Chondrocyte (in vitro differentiated cells): ENCODE measurements around the gene CDK17. TPM values are rescaled to one million over a fixed set of nuclear protein-coding genes. Genes with fewer than 3 reads are reported as not detected.

Experiments used
- DNase-seq: peaks from one replicate; pipeline ENCODE4 v3.0.0; 2021; ENCODE audit warnings: mixed read lengths, low spot score
- H3K27ac Mint-ChIP-seq: one replicate; pipeline ENCODE4 v1.8.0; 2021; ENCODE audit warnings: mild to moderate bottlenecking, moderate library complexity, mixed read lengths; ENCODE audit not compliant: unreplicated experiment
- H3K27me3 Mint-ChIP-seq: 2 replicates; pipeline ENCODE4 v1.8.0; 2021; ENCODE audit warnings: low read depth, mixed read lengths
- H3K36me3 Mint-ChIP-seq: 2 replicates; pipeline ENCODE4 v1.8.0; 2021; ENCODE audit warnings: low read depth, mixed read lengths
- H3K4me1 Mint-ChIP-seq: 2 replicates; pipeline ENCODE4 v1.8.0; 2021; ENCODE audit warnings: low read depth, mild to moderate bottlenecking, mixed read lengths
- H3K4me3 Mint-ChIP-seq: one replicate; pipeline ENCODE4 v1.8.0; 2021; ENCODE audit warnings: mild to moderate bottlenecking, moderate library complexity, mixed read lengths; ENCODE audit not compliant: unreplicated experiment
- H3K9me3 Mint-ChIP-seq: 2 replicates; pipeline ENCODE4 v1.8.0; 2021; ENCODE audit warnings: low read depth, mixed read lengths
- CTCF ChIP-seq: fragments of 200-600 bp; sonication (generic); IDR thresholded peaks from 2 replicates; pipeline ENCODE4 v1.5.0; 2021; ENCODE audit warnings: antibody characterized with exemption, mild to moderate bottlenecking, moderate library complexity
- total RNA-seq: library from RNA; stranded (reverse); gene quantifications from 3 replicates; pipeline ENCODE4 v1.2.1, GENCODE V29; 2021

The CDK17 gene
- total RNA-seq, 1 donor from 2014 or later = 28.5 TPM

DNA sequence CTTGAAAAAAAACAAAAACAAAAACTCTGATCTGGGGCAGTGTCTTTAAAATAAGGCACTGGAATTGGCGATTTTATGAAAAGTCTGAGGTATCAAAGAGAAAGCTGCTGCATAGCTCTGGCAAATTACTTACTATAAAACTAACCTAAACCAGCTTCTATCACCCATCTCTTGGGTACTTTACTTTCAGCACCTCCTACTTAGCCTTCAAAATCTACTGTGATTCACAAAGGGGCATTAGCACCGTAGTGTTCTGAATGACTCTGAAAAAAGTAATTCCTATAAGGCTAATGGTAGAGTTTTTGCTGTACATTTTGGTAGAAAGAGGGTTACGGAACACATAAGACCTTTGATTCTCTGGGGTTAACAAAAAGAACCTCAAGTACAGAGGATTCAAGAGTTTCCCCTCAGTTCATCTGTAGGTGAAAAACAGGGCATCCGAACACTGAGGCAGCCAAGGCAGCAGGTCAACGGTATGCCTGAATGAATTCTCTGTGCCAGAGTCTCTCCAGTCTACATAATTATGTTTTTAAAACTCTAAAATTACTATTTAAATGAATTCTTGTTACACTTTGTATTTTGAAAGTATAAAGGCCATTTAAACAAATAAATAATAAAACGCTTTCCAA lies 104.6 kb downstream of the CDK17 start:
- no peak overlapping the region for H3K4me3 Mint-ChIP-seq
- no peaks in the 10 kb centered on the region for H3K9me3 Mint-ChIP-seq
- DNase-seq = no peak
- H3K4me1 Mint-ChIP-seq = peaks cover 4% of the 10 kb centered on the region
- H3K27ac Mint-ChIP-seq = no peak overlapping the region
- TF ChIP-seq CTCF = no peak
- H3K36me3 Mint-ChIP-seq = peaks cover 19% of the 10 kb centered on the region
- H3K27me3 Mint-ChIP-seq = no peaks in the 10 kb centered on the region

GRCh38 chr12:96294831-96295230 lies 105.4 kb downstream of the CDK17 start:
- H3K27me3 Mint-ChIP-seq = no peaks in the 10 kb centered on the region
- TF ChIP-seq CTCF = no peak

DNA sequence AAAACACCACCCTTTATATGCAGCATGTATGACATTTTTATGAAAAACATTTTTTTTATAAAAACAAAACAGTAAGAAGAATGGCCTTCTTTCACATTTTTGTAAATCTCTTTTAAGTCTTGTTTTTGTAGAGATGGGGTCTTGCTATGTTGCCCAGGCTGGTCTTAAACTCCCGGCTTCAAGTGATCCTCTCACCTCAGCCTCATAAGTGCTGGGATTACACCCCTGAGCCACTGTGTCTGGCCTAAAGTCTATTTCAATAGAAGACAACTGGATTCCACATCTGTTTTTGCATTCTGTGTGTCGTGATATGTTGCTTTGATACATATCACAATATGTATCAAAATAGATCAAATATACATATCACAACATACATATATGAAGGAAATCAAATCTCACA lies 107.1 kb downstream of the CDK17 start:
- no peaks in the 10 kb centered on the region for H3K9me3 Mint-ChIP-seq
- H3K4me3 Mint-ChIP-seq = no peak overlapping the region
- peaks cover 18% of the 10 kb centered on the region for H3K36me3 Mint-ChIP-seq
- H3K27me3 Mint-ChIP-seq = no peaks in the 10 kb centered on the region
- H3K27ac Mint-ChIP-seq = no peak overlapping the region
- no peak for TF ChIP-seq CTCF
- peaks cover 4% of the 10 kb centered on the region for H3K4me1 Mint-ChIP-seq
- DNase-seq = no peak

More at GRCh38 chr12:96294831-96295230, 105.4 kb downstream of the CDK17 start:
- DNase-seq = no peak
- Mint-ChIP-seq H3K36me3 (peaks cover 18% of the 10 kb centered on the region), H3K4me1 (peaks cover 4% of the 10 kb centered on the region), H3K9me3 (no peaks in the 10 kb centered on the region), H3K27ac (no peak overlapping the region), H3K4me3 (no peak overlapping the region)

DNA sequence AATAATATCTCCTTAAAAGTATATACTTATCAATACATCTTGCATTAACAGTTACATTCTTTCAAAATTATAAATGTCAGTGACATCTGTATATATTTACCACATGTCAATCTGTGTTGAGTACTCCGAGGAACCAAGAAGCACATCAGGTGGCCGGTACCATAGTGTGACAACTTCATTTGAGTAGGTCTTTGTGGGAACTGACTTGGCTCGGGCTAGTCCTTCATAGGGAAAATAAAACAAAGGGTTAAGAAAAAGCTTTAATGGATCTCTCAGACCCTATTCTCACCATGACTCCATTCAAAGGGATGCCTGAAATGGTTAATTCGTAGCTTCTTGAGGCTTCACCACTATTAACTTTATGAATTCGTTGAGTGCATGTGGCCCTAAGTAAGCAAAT lies 111.2 kb downstream of the CDK17 start:
- H3K9me3 Mint-ChIP-seq = no peaks in the 10 kb centered on the region
- no peak overlapping the region for H3K4me3 Mint-ChIP-seq
- peaks cover 35% of the 10 kb centered on the region for H3K36me3 Mint-ChIP-seq

DNA sequence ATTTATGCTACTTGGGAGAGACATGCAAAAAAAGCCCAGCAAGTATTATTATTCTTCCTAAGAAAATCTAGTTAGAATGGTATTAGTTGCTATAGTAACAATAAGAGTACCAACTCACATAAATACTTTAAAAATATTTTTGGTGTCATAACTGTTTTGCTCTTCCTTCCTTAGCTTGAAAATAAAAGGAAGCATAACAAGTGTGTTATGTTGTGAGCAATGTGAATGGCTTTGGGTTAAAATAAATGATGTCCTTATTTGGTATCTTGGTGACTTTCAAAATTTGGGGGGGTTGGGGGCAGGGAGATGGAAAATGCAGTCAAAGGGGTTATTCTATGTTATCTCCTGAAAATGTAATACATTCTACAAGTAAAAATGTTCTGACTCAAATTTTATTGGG lies 115.1 kb downstream of the CDK17 start:
- no peak for DNase-seq
- H3K4me3 Mint-ChIP-seq = no peak overlapping the region
- no peaks in the 10 kb centered on the region for H3K4me1 Mint-ChIP-seq
- no peaks in the 10 kb centered on the region for H3K27me3 Mint-ChIP-seq
- TF ChIP-seq CTCF = no peak
- H3K27ac Mint-ChIP-seq = no peak overlapping the region
- H3K36me3 Mint-ChIP-seq = peaks cover 39% of the 10 kb centered on the region
- H3K9me3 Mint-ChIP-seq = no peaks in the 10 kb centered on the region

More for the DNA sequence above, 111.2 kb downstream of the CDK17 start:
- Mint-ChIP-seq H3K4me1 (no peaks in the 10 kb centered on the region), H3K27ac (no peak overlapping the region), H3K27me3 (no peaks in the 10 kb centered on the region)
- no peak for DNase-seq
- TF ChIP-seq CTCF = no peak
